Suprapubic skin (tissue), 3 donors: ENCODE results near the gene PLD3.

ENCODE experiments used
- EP300 ChIP-seq: sonication (generic); formaldehyde crosslinking; IDR thresholded peaks from one replicate; pipeline ENCODE4 v1.6.1; 2017; ENCODE audit warnings: antibody characterized with exemption
- TF ChIP-seq, protein P1 (sequence below), 2 donors: fragments of 200-600 bp in 1 of 2; fragments of 450-650 bp in 1 of 2; sonication (generic) in 1 of 2; IDR thresholded peaks; one replicate each; pipeline ENCODE4 v1.5.1; 2016 to 2019; ENCODE audit warnings: antibody characterized with exemption in 2 of 2, mild to moderate bottlenecking in 1 of 2, moderate library complexity in 1 of 2

- TF ChIP-seq, protein P1, sequence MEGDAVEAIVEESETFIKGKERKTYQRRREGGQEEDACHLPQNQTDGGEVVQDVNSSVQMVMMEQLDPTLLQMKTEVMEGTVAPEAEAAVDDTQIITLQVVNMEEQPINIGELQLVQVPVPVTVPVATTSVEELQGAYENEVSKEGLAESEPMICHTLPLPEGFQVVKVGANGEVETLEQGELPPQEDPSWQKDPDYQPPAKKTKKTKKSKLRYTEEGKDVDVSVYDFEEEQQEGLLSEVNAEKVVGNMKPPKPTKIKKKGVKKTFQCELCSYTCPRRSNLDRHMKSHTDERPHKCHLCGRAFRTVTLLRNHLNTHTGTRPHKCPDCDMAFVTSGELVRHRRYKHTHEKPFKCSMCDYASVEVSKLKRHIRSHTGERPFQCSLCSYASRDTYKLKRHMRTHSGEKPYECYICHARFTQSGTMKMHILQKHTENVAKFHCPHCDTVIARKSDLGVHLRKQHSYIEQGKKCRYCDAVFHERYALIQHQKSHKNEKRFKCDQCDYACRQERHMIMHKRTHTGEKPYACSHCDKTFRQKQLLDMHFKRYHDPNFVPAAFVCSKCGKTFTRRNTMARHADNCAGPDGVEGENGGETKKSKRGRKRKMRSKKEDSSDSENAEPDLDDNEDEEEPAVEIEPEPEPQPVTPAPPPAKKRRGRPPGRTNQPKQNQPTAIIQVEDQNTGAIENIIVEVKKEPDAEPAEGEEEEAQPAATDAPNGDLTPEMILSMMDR (IDR thresholded peaks at IDR 0.05) = no peak
- TF ChIP-seq EP300 = no peak
Measured at GRCh38 chr19:40397568-40397906, 49.0 kb downstream of the PLD3 start.
